T1000 (cell line): ENCODE measurements around the gene C16orf89.
A peak's percentile ranks its signal among the peaks of the same experiment; 100 is the strongest.
"Not testable (repeated sequence)": the region's sequence is repeated elsewhere in the genome, so short reads cannot be mapped to it uniquely, and the experiment has no call there.

Experiments
- DNase-seq: peaks from one replicate; lab custom pipeline; 2025; ENCODE audit warnings: mixed read lengths; lab: John Stamatoyannopoulos, UW

Gene C16orf89

GRCh38 chr16:5084099-5084731 is 18.5 kb upstream of the C16orf89 start:
- not testable (repeated sequence) for DNase-seq

- DNase-seq, result not testable (repeated sequence)
These were observed 17.9 kb upstream of the C16orf89 start for GRCh38 chr16:5083646-5084045.

- DNase-seq, result not testable (repeated sequence)
These were observed 15.2 kb upstream of the C16orf89 start for GRCh38 chr16:5080996-5081395.

DNA sequence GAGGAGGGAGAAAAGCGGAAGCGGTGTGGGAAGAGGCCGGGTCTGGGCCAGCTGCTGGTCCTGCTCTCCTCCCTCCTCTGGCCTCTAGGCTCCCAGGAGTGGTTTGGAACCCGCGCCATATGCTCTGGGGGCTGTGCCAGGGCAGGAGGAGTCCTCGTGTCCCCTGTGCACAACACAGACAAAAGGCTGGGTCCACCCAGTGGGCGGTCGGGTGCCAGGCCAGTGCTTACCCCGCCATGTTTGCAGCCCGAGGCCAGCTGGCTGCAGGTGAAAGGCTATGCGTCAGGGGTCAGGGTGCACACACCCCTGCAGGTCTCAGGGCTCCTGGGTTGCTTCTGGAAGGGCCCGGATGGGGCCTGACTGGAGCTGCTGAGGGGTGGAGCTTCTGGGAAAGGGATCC is 14.7 kb upstream of the C16orf89 start:
- not testable (repeated sequence) for DNase-seq

DNA sequence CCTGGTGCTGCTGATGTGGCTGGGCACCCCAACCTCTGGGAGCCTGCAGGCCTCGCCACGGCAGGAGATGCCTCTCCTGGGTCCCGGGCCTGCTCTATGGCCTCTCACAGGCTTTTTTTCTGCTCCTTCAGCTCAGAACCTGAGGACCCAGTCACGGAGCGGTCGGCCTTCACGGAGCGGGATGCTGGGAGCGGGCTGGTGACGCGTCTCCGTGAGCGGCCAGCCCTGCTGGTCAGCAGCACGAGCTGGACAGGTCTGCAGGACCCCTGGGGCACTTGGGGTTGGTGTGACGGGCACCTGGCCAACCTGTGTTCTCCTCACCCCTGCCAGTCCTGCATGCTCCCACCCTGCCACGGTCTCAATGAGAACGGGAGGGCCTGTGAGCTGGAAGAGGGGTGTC is 12.9 kb upstream of the C16orf89 start:
- no peak for DNase-seq

DNA sequence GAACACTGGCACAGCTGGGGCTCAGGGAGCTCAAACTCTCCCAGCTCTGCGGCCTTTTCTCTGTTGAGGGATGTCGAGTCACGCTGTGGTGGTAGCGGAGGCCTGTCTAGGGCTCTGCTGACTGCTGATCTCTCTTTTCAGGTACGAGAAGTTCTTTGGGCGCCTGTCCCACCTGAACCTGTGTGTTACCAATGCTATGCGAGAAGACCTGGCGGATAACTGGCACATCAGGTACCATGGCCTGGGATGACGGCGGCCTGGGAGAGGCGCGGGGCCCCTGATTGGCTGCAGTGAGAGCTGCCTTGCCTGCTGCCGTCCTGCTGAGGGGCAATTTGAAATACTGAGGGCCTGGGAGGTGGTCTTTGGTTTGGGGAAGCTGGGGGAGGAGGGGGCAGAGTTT is 11.5 kb upstream of the C16orf89 start:
- DNase-seq, result no peak

GRCh38 chr16:5075637-5076036 is 9.9 kb upstream of the C16orf89 start:
- no peak for DNase-seq

DNA sequence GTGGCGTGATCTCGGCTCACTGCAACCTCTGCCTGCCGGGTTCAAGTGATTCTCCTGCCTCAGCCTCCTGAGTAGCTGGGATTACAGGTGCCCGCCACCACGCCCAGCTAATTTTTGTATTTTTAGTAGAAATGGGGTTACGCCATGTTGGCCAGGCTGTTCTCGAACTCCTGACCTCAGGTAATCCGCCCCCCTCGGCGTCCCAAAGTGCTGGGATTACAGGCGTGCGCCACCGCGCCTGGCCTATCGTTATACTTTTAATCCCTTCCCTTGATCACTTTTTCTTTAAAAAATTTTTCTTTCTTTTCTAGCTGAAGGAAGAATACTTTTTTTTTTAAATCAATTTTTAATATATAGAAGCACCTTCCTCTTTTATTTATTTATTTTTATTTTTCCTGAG is 8.0 kb upstream of the C16orf89 start:
- DNase-seq, result not testable (repeated sequence)

GRCh38 chr16:5073279-5073629 is 7.5 kb upstream of the C16orf89 start:
- DNase-seq, result no peak

GRCh38 chr16:5072334-5073278 is 6.8 kb upstream of the C16orf89 start:
- DNase-seq, result no peak

- peak; percentile 82 for DNase-seq
These were observed 6.1 kb upstream of the C16orf89 start, which contains the start of gene ALG1 for GRCh38 chr16:5071681-5072333. Gene ALG1 (plus strand): TSS chr16:5071843. CDS start chr16:5071850, 7 bp downstream.

DNA sequence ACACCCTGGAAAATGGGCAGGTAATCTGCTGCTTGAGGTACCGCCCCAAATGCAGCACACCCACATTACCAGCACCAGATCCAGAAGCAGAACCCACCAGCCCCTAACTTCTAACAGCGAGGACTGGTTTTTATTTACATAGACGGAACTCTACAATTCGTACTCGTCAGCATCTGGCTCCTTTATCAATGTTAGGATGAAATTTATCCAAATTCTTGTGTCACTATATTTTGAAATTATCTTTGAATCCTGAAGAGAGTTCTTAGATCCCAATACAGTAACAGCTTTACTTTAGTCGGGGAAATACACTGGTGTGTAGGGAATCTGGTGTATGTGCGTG is 5.6 kb upstream of the C16orf89 start:
- DNase-seq, result no peak

GRCh38 chr16:5070431-5071186 is 4.9 kb upstream of the C16orf89 start:
- DNase-seq, result no peak

- DNase-seq, result no peak
These were observed 4.1 kb upstream of the C16orf89 start for GRCh38 chr16:5069854-5070253.

DNA sequence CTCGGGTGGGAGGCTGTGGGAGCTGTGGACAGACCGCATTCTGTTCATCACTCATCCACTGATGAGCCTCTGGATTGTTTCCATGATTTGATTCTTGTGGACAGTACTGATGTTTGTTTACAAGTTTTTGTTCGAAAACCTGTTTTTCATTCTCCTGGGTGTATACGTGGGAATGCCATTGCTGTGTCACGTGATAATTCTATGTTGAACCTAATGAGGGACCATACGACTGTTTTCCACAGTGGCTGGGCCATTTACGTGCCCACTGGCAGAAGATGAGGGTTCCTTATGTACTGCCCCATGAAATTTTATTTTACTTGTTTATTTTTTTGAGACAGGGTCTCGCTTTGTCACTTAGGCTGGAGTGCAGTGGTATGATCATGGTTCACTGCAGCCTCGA is 3.3 kb upstream of the C16orf89 start:
- DNase-seq, result no peak

GRCh38 chr16:5066511-5066910 is 755 bp upstream of the C16orf89 start:
- DNase-seq, result no peak

GRCh38 chr16:5065326-5065725 is 430 bp downstream of the C16orf89 start:
- no peak for DNase-seq

- no peak for DNase-seq
These were observed 841 bp downstream of the C16orf89 start for GRCh38 chr16:5064915-5065314.

- DNase-seq, result no peak
These were observed 2.7 kb downstream of the C16orf89 start for GRCh38 chr16:5062790-5063765.

- DNase-seq, result no peak
These were observed 3.7 kb downstream of the C16orf89 start for GRCh38 chr16:5062051-5062450.

GRCh38 chr16:5060073-5060641 is 5.6 kb downstream of the C16orf89 start:
- no peak for DNase-seq
